GM18502 (cell line): ENCODE measurements around the gene ATXN7L1.
"Not testable (repeated sequence)": the region's sequence is repeated elsewhere in the genome, so short reads cannot be mapped to it uniquely, and the experiment has no call there.

Experiments used
- ATAC-seq: cut with Tn5 transposase; IDR thresholded peaks from one replicate; pipeline ENCODE4 v1.9.1; 2021; ENCODE audit warnings: mild to moderate bottlenecking; ENCODE audit not compliant: unreplicated experiment, poor library complexity

Gene ATXN7L1

DNA sequence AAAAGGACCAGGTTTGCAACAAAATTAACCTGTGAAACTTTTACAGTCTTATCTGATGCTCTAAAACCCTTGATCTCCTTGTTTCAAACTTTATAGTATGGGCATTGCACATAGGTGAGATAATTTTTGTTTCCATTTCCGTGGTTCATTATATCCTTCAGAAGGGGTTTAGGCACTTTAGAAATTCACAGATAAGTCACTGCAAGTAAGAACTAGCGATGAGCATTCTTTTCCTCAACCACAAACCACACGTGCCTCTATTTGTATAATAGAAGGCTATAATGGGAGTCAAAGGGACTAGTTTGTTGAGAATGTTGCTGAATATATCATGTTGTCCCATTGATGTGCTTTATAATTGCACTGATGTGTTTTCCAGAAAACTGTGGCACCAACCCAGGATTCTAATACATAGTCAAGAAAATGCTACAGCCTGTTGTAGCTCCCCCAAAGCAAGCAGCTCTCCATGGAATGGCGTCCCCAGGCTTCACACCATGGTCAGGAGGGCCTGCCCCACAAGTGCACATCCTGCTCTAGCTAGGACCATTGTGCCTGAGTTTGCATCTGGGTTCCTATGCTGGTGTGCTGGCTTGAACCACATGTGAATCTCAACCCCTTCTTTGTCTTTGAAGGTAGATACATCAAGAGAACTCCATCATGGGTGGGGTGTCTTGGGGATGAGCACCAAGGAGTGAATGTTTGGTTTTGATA is 14.0 kb upstream of the ATXN7L1 start:
- no peak for ATAC-seq

DNA sequence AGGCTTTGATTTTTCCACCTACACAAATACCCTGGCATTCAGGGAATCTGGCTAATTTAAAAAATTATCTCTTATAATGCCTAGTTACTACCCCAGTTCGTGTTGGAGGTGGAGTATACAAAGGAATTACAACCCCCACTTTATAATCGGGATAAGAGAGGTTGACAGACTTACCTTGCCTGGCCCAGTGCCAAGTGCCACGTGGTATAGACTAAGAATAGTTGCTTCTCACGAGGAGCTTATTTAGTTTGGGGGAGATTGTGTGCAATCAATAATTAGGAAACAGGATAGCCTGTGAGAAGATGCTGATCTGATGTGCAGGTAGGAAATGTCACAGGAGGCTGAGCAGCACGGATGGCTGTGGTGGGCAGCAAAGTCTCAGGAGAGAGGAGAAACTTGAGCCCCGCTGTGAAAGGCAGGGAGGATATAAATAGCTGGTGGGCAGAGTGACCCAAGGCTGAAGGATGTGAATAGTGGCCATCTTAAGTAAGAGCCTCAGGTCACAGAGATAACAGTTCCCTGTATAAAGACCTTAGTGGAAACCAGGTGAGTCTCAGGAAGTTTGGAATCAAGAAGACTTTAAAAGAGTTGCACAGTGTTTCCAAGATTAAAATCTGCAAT is 11.3 kb upstream of the ATXN7L1 start:
- no peak for ATAC-seq

DNA sequence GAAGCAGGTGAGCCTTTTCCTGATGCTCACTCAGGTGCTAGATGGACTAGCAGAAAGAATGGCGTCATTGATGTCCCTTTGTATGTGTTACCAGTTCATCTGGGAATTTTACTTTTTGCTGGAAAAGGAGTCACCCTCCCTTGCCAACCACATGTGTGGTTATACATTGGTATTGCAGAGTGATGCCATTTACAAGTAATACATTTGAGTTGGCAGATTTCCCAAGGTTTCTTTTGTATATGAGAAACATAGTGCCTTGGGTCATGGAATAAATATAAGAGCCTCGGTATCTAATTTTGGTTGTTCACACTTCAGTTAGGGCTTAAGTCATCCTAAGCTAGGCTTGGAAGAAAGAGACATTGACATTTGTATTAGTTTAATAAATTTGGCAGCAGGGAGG is 10.4 kb upstream of the ATXN7L1 start:
- no peak for ATAC-seq

DNA sequence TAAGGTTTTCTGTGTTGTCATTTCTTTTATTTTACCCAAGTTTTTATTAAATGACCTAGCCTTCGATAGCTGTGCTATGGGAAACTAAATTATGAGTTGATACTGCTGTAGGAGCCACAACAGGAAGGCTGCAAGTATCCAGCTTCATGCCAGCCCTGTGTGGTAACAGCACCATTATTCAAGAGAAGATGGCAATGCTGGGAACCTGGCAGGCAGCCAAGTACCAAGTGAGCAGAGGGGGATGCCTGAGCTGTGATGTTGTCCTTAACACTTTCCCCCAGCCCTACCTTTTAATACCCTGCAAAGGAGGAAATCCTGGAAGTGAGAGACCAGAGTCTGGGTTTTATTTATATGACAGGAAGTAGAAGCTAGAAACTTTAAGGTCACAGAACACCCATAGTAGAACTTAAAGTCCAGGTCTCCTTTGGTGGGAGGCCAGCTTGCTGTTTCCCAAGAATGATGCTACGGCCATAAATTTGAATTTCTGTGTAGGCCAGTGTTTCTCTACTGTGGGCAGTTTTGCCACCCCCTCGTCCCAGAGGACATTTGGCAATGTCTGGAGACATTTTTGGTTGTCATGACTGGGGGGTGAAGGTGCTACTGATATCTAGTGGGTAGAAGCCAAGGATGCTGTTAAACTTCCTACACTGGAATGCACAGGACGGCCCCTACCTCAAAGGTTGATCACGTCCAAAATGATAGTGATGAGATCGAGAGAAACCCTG is 9.2 kb upstream of the ATXN7L1 start:
- ATAC-seq, result no peak

DNA sequence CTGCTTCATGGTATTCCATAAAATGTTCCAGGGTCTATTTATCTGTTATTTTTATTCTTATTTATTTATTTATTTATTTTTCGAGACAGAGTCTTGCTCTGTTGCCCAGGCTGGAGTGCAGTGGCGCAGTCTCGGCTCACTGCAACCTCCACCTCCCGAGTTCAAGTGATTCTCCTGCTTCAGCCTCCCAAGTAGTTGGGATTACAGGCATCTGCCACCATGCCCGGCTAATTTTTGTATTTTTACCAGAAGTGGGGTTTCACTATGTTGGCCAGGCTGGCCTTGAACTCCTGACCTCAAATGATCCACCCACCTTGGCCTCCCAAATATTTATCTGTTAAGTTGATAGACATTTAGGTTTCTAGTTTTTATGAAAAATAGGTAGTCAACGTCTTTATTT is 6.8 kb upstream of the ATXN7L1 start:
- not testable (repeated sequence) for ATAC-seq

DNA sequence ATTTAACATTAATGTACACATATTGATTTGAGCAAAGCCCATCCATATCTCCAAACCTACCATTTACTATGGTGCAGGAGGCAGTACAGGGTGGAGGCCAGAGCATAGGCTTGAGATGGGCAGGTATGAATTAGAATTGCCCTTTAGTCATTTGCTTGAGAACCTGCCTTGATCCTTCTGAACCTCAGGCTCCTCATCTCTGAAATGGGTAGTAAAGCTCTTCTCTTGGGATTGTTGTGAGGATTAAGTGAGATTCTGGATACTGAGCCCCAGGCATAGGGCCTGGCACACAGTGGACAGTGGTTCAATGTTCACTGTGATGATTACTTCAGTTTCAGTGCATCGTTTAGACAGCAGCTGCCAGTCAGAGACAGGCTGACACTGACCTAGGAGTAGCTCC is 5.0 kb upstream of the ATXN7L1 start:
- ATAC-seq, result no peak

DNA sequence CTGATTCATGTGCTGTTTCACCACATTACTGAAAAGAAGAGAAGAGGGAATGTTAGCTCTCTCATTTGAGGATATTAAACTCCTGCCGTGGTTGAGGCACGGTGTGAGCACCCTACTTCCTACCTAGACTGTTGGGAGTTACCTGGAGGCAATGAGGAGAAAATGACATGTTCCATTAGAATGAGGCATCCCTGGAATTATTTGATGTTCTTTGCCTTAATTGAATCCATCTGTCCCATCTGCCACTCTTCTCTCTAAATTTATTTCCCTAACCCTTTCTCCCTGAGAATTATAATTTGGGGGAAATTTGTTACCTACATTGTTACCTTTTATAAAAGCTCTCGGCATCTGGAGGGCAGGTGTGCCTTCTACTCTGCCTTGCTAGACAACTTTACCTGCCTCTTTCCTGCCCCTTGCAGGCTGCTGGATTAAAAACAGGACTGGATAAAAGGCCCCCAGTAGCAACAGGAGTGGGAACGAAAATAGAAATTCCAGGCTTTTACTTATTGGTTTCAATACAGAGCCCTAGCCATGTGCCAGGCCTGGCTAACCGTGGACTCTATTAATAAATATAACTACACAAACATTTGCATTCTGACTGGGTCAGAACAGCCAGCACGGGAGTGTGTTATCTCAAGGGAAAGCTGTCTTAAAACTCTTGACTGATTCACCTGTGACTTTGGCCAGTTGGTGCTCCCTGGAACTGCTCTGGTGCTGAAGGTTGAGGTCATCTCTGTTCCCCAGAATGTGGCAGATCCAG is 4.4 kb upstream of the ATXN7L1 start:
- no peak for ATAC-seq

DNA sequence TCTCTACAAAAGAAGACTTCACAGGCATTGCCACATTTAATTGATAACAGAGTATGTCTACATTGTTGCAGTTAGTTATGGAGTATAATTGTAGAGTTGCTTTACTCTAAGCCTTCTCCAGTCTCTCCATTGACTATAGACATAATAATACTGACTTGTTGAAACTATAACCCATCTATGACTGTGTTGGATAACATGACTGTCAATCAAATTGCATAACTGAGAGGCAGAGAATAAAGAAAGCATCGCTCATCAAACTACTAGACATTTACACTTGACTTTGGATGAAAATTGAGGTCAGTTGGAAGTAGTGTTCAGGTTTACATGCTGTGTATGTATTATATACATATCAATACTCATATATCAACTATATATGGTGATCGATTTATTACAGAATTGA is 3.4 kb upstream of the ATXN7L1 start:
- ATAC-seq, result no peak

DNA sequence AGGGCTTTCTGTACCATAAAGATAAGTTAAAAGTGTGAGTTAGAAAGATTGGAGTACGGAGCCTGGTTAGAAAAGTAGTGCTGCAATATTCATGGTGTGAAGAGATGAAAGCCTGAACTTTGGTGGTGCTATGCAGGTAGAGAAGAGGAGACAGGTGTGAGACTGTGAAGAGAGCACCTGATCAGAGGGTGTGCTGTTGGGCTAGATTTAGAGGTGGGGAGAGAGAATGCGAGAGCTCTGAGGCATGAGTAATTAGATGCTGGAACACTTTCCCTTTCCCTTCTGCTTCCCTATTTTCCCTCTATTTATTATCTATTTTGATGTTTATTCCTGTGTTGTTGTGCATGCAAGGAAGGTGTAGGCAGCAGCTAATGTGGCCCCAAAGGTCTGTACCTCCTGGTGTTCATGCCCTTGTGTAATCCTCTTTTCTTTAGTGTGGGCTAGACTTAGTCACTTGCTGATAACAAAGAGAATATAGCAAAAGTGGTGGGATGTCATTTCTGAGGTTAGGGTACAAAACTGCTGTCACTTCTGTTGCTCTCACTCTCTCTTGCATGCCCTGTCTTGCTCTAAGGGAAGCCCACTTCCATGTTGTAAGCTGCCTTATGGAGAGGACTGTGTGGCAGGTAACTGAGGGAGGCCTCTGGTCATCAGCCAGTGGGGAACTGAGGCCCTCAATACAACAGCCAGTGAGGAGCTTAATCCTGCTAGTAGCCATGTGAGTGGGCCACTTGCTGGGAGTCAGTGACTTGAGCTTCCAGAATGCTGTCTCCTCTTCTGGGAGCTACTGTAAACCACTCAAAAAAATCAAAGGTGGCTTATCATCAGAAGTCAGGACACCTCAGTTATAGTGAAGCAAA is 2.6 kb upstream of the ATXN7L1 start:
- ATAC-seq, result no peak

DNA sequence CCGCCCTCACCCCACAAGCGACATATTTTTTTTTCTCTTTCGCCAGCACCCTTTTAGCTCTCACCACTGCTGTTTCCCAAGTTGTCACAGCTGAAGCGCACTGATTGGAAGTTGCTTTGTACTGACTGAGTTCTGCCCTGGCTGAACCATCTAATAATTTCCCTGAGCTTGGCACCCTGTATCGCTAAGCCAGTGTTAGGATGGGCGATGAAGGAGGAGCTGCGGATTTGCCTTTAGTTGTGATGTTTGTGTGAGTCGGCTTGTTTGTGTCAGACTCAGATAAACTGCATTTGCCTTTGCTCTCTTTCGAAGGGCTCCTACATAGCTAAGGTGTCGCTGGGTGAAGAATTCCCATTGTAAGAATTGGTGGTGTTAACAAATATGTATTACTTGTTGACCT is 1.3 kb upstream of the ATXN7L1 start:
- ATAC-seq, result no peak

DNA sequence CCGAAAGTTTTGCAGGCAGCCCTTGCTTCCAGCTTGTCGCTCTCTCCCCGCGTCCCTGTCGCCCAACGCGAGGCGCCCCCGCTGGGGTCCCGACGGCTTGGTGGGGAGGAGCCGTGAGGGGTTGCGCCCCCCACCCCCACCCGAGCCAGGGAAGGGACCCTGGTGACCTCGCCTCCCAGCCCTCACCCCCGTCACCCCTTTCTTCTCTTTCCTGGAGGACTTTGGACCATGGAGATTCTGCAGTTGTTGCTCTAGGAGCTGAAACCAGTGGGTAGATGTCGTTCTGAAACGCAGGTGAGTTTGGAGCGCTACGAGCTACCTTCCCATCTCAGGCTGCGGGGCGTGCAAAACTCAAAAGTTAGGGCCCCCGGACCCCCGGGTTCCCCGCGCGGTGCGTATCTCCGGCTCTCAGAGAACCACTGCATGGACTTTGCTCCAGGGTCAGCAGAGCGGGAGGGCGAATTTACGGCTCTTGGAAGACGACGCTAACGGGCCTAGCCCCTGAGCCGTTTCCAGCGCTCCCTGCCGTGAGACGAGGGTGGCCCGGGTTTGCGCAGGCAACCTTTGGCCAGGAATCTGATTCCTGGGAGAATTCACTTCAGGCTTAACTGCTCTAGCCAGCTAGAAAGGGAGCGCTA is 684 bp upstream of the ATXN7L1 start:
- ATAC-seq, result peak; percentile 6

DNA sequence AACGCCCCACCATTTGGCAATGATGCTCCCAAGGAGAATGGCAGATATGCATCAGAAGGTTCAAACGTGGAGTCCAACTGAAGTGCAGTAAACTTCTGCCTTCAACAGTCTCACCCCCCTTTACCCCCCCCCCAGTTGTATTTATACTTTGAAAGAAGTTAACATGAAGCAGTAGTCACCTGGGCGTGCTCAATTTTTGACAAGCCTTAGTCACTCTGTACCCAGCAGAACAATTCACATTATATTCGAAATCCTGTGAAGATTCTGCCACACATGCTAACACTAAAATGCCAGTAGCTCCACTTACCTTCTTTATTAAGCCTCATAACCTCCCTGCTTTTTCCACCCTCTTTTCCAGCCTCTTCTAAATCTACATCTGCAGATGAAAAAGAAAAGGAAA is 894 bp downstream of the ATXN7L1 start:
- no peak for ATAC-seq

DNA sequence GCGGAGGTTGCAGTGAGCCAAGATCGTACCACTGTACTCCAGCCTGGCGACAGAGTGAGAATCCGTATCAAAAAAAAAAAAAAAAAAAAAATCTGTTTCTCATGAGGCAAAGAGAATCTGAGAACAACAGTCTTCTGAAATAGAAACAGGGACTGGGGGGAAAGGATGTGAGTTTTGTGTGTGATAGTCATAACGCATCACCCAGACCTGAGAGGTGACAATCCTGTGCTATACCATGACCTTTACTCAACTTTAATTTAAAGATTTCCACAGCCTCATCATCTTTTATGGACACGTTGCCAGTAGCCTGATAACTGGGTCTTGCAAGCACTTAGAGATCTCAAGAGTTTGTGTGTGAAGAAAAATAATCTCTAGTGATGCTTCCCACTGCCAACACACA is 2.3 kb downstream of the ATXN7L1 start:
- no peak for ATAC-seq

DNA sequence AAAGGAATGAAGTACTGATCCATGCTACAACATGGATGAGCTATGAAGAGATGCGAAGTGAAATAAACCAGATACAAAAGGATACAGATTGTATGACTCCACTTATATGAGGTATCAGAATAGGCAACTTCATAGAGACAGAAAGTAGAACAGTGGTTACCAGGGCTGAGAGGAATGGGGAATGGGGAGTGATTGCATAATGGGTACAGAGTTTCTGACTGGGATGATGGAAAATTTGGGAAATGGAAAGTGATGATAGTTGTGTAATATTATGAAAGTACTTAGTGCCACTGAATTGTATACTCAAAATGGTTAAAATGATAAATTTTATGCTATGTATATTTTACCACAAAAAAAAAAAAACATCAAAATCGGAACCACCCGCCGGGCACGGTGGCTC is 3.9 kb downstream of the ATXN7L1 start:
- ATAC-seq, result no peak

DNA sequence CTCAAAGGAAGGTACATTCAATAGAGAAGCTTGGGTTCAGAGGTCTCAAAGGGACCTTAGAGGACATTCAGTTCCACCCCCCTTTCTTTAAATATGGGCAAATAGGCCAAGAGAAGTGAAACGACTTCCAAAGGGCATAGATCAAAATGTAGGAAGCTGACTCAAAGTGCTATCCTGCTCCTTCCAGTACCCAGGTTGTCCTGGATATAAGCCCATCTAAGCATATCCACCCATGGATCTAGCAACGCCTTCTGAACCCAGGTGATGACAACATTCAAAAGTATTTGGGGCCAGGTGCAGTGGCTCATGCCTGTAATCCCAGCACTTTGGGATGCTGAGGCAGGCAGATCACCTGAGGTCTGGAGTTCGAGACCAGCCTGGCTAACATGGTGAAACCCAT is 5.3 kb downstream of the ATXN7L1 start:
- ATAC-seq, result no peak

DNA sequence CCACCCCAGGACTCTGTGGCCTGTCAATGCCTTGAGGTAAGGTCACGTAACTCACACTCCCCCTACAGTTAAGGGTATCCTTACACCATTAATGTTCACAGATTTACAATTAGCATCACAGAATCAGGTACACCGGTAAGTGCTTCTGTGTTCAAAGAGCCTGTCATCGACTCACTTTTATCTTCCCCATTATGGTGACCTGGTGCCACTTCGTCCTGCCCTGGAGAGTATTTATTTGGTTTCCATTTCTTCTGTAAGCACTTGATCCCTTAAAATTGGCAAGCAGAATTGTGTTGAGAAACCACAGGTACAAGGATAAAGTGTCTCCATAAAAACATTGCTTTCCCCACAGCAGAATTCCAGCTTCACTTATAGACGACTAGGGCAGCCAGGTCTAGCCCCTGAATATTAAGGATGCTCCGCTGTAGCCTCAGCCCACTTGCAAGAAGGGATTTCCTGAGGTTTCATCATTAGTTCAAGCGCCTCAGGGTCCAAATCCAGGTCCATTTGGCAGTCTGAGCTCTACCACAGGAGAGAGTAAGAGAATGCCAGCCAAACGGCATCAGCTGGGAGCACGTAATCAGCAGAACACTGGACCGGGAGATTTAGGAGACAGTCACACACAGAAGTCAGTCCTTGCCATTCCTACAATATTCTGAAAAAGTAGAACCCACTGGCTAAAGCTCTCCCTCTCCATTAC is 10.1 kb downstream of the ATXN7L1 start:
- ATAC-seq, result no peak

DNA sequence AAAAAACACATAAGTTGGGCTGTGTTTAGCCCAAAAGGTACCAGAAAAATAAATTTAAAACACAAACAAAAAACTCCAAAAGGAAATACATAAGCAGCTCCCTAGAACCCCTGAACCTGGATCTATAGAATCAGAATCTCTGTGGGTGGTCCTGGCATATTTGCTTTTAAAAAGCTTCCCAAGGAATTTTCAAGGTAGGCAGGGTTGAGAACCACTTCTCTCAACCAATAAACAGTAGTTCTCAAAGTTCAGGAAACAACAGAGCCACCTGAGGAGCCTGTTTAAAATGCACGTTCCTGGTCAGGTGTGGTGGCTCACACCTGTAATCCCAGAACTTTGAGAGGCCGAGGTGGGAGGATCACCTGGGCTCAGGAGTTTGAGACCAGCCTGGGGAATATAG is 12.5 kb downstream of the ATXN7L1 start:
- ATAC-seq, result no peak

DNA sequence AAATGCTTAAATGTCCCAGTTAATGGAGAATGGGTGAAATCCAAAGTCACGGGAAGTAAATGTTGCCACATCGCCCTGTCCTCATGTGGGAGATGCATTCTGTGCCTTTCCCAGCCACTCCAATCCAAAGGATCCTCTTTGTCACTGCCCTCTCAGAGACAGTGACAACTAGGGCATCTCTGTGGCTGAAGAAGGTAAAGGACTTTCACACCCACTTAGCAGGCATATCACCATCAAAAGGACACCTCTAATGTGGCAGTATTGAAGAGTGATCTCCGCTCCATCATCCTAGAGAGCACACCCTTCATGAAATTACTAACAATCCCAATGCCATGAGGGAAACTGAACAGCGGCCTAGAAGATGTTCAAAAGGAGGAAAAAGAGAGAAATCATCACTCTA is 13.6 kb downstream of the ATXN7L1 start:
- ATAC-seq, result no peak

DNA sequence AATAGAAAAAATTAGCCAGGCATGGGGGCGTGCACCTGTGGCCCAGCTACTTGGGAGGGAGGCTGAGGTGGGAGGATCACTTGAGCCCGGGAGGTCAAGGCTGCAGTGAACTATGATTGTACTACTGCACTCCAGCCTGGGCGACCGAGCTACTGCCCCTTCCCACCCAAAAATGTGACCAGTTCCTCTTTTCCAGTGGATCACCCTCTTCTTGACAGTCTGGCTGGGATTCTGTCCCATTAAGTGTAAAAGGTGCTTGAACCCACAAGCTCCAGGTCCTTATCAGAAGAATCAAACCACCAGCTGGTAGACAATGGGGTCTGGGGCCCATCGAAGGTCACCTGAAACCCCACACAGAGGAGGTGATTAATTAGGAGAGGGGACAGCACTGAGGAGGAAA is 14.1 kb downstream of the ATXN7L1 start:
- no peak for ATAC-seq
